ENCODE results near the gene WFIKKN2.
A peak's percentile ranks its signal among the peaks of the same experiment; 100 is the strongest.

The WFIKKN2 gene

GRCh38 chr17:50836826-50837225 is 1.4 kb downstream of the WFIKKN2 start:
- no peak for DNase-seq

- no peak for DNase-seq
Measured at GRCh38 chr17:50837286-50837979, 2.0 kb downstream of the WFIKKN2 start.

- no peak for DNase-seq
Measured at GRCh38 chr17:50837980-50838954, 2.9 kb downstream of the WFIKKN2 start.

- no peak for DNase-seq
Measured at GRCh38 chr17:50839591-50840310, 4.4 kb downstream of the WFIKKN2 start.

GRCh38 chr17:50840311-50840851 is 5.0 kb downstream of the WFIKKN2 start:
- no peak for DNase-seq

GRCh38 chr17:50841277-50841948 is 6.0 kb downstream of the WFIKKN2 start:
- no peak for DNase-seq

GRCh38 chr17:50841949-50842354 is 6.6 kb downstream of the WFIKKN2 start:
- DNase-seq, result peak; percentile 60

GRCh38 chr17:50842506-50843149 is 7.2 kb downstream of the WFIKKN2 start:
- no peak for DNase-seq

- no peak for DNase-seq
Measured at GRCh38 chr17:50843150-50843905, 7.9 kb downstream of the WFIKKN2 start.

- no peak for DNase-seq
Measured at GRCh38 chr17:50844117-50844700, 8.8 kb downstream of the WFIKKN2 start.

- DNase-seq, result no peak
Measured at GRCh38 chr17:50845240-50846147, 10.1 kb downstream of the WFIKKN2 start.

- no peak for DNase-seq
Measured at GRCh38 chr17:50847566-50847965, 12.2 kb downstream of the WFIKKN2 start.

GRCh38 chr17:50848039-50848438 is 12.7 kb downstream of the WFIKKN2 start:
- no peak for DNase-seq

- no peak for DNase-seq
Measured at GRCh38 chr17:50848711-50849110, 13.3 kb downstream of the WFIKKN2 start.

GRCh38 chr17:50850640-50851039 is 15.3 kb downstream of the WFIKKN2 start:
- no peak for DNase-seq

GRCh38 chr17:50853015-50853615 is 17.7 kb downstream of the WFIKKN2 start:
- no peak for DNase-seq

GRCh38 chr17:50853781-50854180 is 18.4 kb downstream of the WFIKKN2 start:
- no peak for DNase-seq

- DNase-seq, result no peak
Measured at GRCh38 chr17:50855708-50856330, 20.4 kb downstream of the WFIKKN2 start.

- no peak for DNase-seq
Measured at GRCh38 chr17:50856431-50856830, 21.0 kb downstream of the WFIKKN2 start.

Data from stimulated activated CD4-positive, alpha-beta T cell treated with anti-CD3 and anti-CD28 coated beads, Interleukin-4, amount 100 ng/mL, for 1 hour (primary cell).